ENCODE results near the gene KYNU.
"Not testable (repeated sequence)": the region's sequence is repeated elsewhere in the genome, so short reads cannot be mapped to it uniquely, and the experiment has no call there.

The KYNU gene

DNA sequence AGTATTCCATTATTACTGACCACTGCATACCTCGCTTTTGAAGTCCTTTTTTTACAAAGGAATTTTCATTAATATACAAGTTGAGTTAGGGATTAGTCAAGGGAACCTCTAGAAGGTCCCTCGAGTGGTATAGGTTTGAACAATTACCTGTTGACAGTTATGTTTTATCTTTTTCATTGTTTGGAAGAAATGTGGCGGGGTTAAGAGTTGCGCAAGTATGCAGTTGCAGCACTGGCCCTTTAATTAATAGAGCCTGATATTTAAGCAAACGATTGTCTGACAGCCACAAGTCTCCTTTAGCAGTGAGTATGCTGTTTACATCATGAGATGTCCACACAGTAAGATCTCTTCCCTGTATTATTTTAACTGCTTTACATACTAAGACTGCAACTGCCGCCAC lies 24.3 kb downstream of the KYNU start:
- no peak overlapping the region for H3K4me3 ChIP-seq (ENCODE audit: low read depth, low read length)
- ChIA-PET POLR2A (no interaction called here), CTCF (no interaction called here)
- DNase-seq (ENCODE audit: low read depth, low spot score), result no peak
- TF ChIP-seq, protein P1, sequence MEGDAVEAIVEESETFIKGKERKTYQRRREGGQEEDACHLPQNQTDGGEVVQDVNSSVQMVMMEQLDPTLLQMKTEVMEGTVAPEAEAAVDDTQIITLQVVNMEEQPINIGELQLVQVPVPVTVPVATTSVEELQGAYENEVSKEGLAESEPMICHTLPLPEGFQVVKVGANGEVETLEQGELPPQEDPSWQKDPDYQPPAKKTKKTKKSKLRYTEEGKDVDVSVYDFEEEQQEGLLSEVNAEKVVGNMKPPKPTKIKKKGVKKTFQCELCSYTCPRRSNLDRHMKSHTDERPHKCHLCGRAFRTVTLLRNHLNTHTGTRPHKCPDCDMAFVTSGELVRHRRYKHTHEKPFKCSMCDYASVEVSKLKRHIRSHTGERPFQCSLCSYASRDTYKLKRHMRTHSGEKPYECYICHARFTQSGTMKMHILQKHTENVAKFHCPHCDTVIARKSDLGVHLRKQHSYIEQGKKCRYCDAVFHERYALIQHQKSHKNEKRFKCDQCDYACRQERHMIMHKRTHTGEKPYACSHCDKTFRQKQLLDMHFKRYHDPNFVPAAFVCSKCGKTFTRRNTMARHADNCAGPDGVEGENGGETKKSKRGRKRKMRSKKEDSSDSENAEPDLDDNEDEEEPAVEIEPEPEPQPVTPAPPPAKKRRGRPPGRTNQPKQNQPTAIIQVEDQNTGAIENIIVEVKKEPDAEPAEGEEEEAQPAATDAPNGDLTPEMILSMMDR (IDR thresholded peaks at IDR 0.05; ENCODE audit: insufficient read depth, low read length, missing control alignments), result no peak

DNA sequence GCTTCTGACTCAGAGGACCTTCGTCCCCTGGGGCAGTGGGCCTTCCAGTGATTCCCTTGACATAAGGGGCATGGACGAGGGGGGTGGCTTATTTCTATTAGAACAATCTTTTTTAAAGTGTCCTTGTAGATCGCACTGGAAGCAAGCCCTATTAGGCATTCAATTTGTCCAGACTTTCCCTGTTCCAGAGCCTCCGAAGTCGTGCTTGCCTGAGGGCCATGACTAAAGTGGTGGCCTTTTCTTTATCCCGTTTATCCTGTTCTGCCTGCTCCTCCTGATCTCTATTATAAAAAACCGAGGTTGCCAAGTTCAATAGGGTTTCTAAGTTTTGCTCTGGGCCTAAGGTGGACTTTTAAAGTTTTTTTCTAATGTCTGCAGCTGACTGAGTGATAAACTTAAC lies 26.3 kb downstream of the KYNU start:
- CTCF ChIA-PET; POLR2A ChIA-PET; H3K4me3 ChIP-seq (ENCODE audit: low read depth, low read length); DNase-seq (ENCODE audit: low read depth, low spot score): not testable (repeated sequence)

DNA sequence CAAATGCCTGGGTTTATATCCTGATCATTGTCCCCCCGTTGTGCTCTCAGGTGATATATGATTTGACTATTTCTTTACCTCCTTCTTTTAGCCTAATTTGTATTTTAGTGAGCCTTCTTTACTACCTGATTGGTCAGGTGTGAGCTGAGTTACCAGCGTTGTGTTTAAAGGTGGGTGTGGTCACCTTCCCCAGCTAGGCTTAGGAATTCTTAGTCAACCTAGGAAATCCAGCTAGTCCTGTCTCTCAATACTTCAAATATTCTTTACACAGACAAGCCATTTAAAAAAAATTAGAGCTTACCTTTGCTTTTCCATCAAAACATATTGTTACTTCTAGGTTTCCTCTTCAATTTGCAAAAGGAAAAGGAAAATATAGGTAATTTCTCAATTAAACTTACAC lies 30.2 kb downstream of the KYNU start:
- DNase-seq (ENCODE audit: low read depth, low spot score), result no peak
- TF ChIP-seq, protein P1 (IDR thresholded peaks at IDR 0.05; ENCODE audit: insufficient read depth, low read length, missing control alignments), result no peak
- POLR2A ChIA-PET, result no interaction called here
- H3K4me3 ChIP-seq (ENCODE audit: low read depth, low read length), result no peak overlapping the region
- CTCF ChIA-PET, result no interaction called here

DNA sequence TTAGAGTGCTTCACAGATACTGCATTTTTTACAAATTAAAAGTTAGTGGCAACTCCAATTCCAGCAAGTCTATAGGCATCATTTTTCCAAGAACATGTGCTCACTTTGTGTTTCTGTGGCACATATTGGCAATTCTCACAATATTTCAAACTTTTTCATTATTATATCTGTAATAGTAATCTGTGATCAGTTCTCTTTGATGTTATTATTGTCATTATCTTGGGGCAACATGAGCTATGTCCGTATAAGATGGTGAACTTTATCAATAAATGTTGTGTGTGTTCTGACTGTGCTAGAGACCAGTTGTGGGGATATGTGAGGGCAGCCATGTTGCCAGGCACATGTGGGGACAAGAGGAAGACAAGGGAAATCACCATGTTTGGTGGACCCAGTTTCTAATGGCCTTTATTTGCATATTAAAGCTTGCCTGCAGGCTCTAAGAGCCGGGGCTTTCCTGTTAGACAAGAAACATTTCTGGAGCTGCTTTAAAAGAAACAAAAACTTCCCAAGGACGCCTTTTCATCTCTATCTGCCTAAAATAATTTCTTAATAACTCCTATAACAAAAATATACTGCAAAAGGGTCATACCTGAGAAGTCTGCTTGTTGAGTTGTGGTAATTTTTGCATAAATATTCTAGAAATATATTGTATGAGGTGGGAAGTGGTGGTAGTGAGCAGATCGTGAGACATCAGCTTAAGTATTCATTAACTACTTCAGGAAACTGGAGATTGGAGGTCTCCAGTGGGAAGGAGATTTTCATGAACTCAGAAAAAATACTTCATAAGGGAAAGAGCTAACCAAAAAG lies 37.2 kb downstream of the KYNU start:
- no peak for DNase-seq (ENCODE audit: low read depth, low spot score)
- no peak overlapping the region for H3K4me3 ChIP-seq (ENCODE audit: low read depth, low read length)
- ChIA-PET CTCF (no interaction called here), POLR2A (no interaction called here)
- TF ChIP-seq, protein P1 (IDR thresholded peaks at IDR 0.05; ENCODE audit: insufficient read depth, low read length, missing control alignments), result no peak

DNA sequence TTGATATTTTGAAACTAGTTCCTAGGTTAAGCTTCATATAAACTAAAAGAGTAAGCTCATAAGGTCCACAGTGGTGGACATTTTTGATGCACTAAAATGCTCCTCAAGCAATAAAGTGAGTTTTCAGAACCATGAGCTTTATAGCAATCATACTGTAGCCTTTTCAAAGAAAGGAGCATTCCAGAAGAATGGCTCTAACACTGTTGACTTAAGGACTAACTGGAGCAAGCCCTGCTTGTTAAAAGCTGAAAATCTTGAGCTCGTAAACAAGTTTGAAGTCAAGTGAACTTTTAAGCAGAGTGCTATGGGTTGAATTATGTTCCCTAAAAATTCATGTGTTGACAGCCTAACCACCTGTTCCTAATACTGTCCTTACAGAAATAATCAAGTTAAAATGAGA lies 38.0 kb downstream of the KYNU start:
- POLR2A ChIA-PET, result no interaction called here
- no peak for DNase-seq (ENCODE audit: low read depth, low spot score)
- CTCF ChIA-PET, result no interaction called here
- TF ChIP-seq, protein P1 (IDR thresholded peaks at IDR 0.05; ENCODE audit: insufficient read depth, low read length, missing control alignments), result no peak
- no peak overlapping the region for H3K4me3 ChIP-seq (ENCODE audit: low read depth, low read length)

DNA sequence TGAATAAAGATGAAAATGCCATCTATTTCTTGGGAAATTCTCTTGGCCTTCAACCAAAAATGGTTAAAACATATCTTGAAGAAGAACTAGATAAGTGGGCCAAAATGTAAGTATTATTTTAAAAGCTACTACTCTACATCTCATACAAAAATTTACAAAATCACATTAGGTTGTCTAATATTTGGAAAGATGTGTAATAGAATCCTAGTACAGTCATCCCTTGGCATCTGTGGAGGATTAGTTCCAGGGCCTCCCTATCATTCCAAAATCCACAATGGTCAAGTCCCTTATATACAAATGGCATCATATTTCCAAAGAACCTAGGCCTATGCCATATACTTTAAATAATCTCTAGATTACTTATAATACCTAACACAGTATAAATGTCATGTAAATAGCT lies 41.2 kb downstream of the KYNU start:
- ChIA-PET CTCF (no interaction called here), POLR2A (no interaction called here)
- TF ChIP-seq, protein P1 (IDR thresholded peaks at IDR 0.05; ENCODE audit: insufficient read depth, low read length, missing control alignments), result no peak
- H3K4me3 ChIP-seq (ENCODE audit: low read depth, low read length), result no peak overlapping the region
- DNase-seq (ENCODE audit: low read depth, low spot score), result no peak

DNA sequence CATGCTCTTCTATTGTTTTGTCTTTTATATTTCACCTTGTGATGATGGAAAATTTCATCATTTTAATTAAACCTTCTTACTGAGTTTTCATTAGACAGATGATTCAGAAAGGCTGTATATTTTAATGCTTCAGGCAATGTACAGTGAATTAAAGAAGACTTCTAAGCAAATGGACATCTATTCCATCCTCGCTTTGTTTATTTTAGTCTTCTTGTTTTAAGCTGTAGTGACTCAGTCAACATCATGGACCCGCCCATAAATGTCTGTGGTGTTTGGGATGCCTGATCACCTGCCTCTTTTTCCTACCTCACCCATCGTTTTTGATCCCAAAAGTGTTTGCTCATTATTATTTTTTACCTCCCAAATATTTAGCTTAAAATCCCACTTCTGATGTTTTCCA lies 43.1 kb downstream of the KYNU start:
- H3K4me3 ChIP-seq (ENCODE audit: low read depth, low read length), result no peak overlapping the region
- TF ChIP-seq, protein P1 (IDR thresholded peaks at IDR 0.05; ENCODE audit: insufficient read depth, low read length, missing control alignments), result no peak
- DNase-seq (ENCODE audit: low read depth, low spot score), result no peak
- POLR2A ChIA-PET, result no interaction called here
- CTCF ChIA-PET, result no interaction called here

Data from AG04449 (cell line).